H1 (cell line): ENCODE data around the gene LPP. TPM values are rescaled to one million over a fixed set of nuclear protein-coding genes. Genes with fewer than 3 reads are reported as not detected.

Source experiments
- CTCF ChIA-PET: fragments of 300-600 bp; sonication (Branson Sonifier 250); formaldehyde crosslinking; loops from one replicate; lab custom pipeline; 2021; ENCODE audit not compliant: partially characterized antibody; lab: Charles Lee
- POLR2A ChIA-PET: fragments of 300-600 bp; sonication (Branson Sonifier 250); formaldehyde crosslinking; loops from one replicate; lab custom pipeline; 2021; ENCODE audit warnings: inconsistent platforms; ENCODE audit not compliant: partially characterized antibody; lab: Charles Lee
- DNase-seq, 2 experiments: peaks; one replicate each; pipeline versions ENCODE4 v3.0.0 to v3.0.0-alpha.2; 2010 to 2022; ENCODE audit warnings: low spot score in 2 of 2, low read depth in 1 of 2, mixed read lengths in 1 of 2
- FAIRE-seq: peaks from 2 replicates; lab custom pipeline; 2011; peaks lifted over from hg19 to GRCh38; lab: Jason Lieb, UNC
- H2AFZ ChIP-seq: 2 replicates; pipeline ENCODE4 v1.8.1; 2012; ENCODE audit warnings: low read length, inconsistent platforms
- H2AK5ac ChIP-seq: 2 replicates; pipeline ENCODE4 v1.6.1; 2013; ENCODE audit warnings: low read depth, low read length
- H2BK120ac ChIP-seq: replicated peaks from 2 replicates; pipeline ENCODE3; 2013; ENCODE audit warnings: low read depth, low read length, inconsistent platforms
- H2BK12ac ChIP-seq: 2 replicates; pipeline ENCODE4 v1.6.1; 2013; ENCODE audit warnings: low read depth, low read length
- H2BK15ac ChIP-seq: 2 replicates; pipeline ENCODE4 v1.6.1; 2013; ENCODE audit warnings: low read length
- H2BK20ac ChIP-seq: 2 replicates; pipeline ENCODE4 v1.6.1; 2013; ENCODE audit warnings: low read length
- H2BK5ac ChIP-seq: 2 replicates; pipeline ENCODE4 v1.6.1; 2013; ENCODE audit warnings: low read depth, low read length
- H3K14ac ChIP-seq: 2 replicates; pipeline ENCODE4 v1.6.1; 2013; ENCODE audit warnings: inconsistent platforms; ENCODE audit not compliant: insufficient read length
- H3K18ac ChIP-seq: 2 replicates; pipeline ENCODE4 v1.6.1; 2013; ENCODE audit warnings: low read length; ENCODE audit errors: extremely low read depth
- H3K23ac ChIP-seq: 2 replicates; pipeline ENCODE4 v1.6.1; 2013; ENCODE audit warnings: inconsistent platforms; ENCODE audit not compliant: insufficient read length
- H3K23me2 ChIP-seq: 2 replicates; pipeline ENCODE4 v1.6.1; 2013; ENCODE audit warnings: low read depth, low read length
- H3K27ac ChIP-seq: 2 replicates; pipeline ENCODE4 v1.6.1; 2011; ENCODE audit warnings: low read depth, low read length, inconsistent platforms
- H3K27me3 ChIP-seq, 4 experiments: replicated peaks in 1 of 4; 1 replicate in 1 of 4; 2 replicates in 3 of 4; pipeline versions ENCODE4 v1.6.1 to v1.8.1; 2011 to 2013; ENCODE audit warnings: low read length in 3 of 4, mild to moderate bottlenecking in 3 of 4, inconsistent platforms in 2 of 4, mixed read lengths in 2 of 4, moderate library complexity in 1 of 4; ENCODE audit not compliant: control insufficient read depth in 3 of 4, insufficient read depth in 3 of 4; ENCODE audit errors: extremely low read depth in 1 of 4
- H3K36me3 ChIP-seq, 4 experiments: 2 replicates each; pipeline versions ENCODE4 v1.6.1 to v1.8.1; 2011 to 2013; ENCODE audit warnings: mild to moderate bottlenecking in 4 of 4, low read length in 3 of 4, moderate library complexity in 2 of 4, control low read depth in 1 of 4, inconsistent platforms in 1 of 4; ENCODE audit not compliant: insufficient read depth in 4 of 4, control insufficient read depth in 2 of 4
- H3K4ac ChIP-seq: replicated peaks from 2 replicates; pipeline ENCODE3; 2013; ENCODE audit warnings: low read length, low read depth, mixed read lengths, inconsistent platforms; ENCODE audit not compliant: insufficient read length
- H3K4me1 ChIP-seq, 4 experiments: replicated peaks in 1 of 4; 1 replicate in 1 of 4; 2 replicates in 3 of 4; pipeline versions ENCODE4 v1.6.1 to v1.8.1; 2011 to 2013; ENCODE audit warnings: low read length in 3 of 4, inconsistent platforms in 2 of 4, mixed read lengths in 1 of 4; ENCODE audit not compliant: insufficient read depth in 4 of 4, control insufficient read depth in 3 of 4
- H3K4me2 ChIP-seq, 2 experiments: 2 replicates each; pipeline versions ENCODE4 v1.6.1 to v1.8.1; 2011 to 2013; ENCODE audit warnings: low read depth in 2 of 2, low read length in 2 of 2, control low read depth in 1 of 2, inconsistent platforms in 1 of 2, mild to moderate bottlenecking in 1 of 2; ENCODE audit not compliant: insufficient read depth in 1 of 2
- H3K4me3 ChIP-seq, 4 experiments: fragments of 200-600, 300-600 bp in 1 of 4; sonication (generic), shearing (Covaris generic), sonication (Bioruptor Twin) in 1 of 4; 2 replicates each; pipeline versions ENCODE4 v1.5.1 to v1.8.1; 2011 to 2016; ENCODE audit warnings: low read length in 4 of 4, low read depth in 3 of 4, control low read depth in 2 of 4, inconsistent platforms in 2 of 4, mild to moderate bottlenecking in 2 of 4, mixed read lengths in 1 of 4, moderate library complexity in 1 of 4; ENCODE audit not compliant: insufficient read depth in 2 of 4; ENCODE audit errors: extremely low read depth in 1 of 4
- H3K56ac ChIP-seq: replicated peaks from 2 replicates; pipeline ENCODE3; 2013; ENCODE audit warnings: low read depth, mild to moderate bottlenecking, mixed read lengths, low read length, inconsistent platforms; ENCODE audit not compliant: insufficient read length
- H3K79me1 ChIP-seq: 2 replicates; pipeline ENCODE4 v1.6.1; 2013; ENCODE audit warnings: low read depth, low read length, control low read depth
- H3K79me2 ChIP-seq, 2 experiments: 2 replicates each; pipeline versions ENCODE4 v1.6.1 to v1.8.1; 2012 to 2013; ENCODE audit warnings: low read length in 2 of 2, mild to moderate bottlenecking in 2 of 2, inconsistent platforms in 1 of 2; ENCODE audit not compliant: insufficient read depth in 2 of 2, control insufficient read depth in 1 of 2
- H3K9ac ChIP-seq, 4 experiments: replicated peaks in 1 of 4; 1 replicate in 1 of 4; 2 replicates in 3 of 4; pipeline versions ENCODE4 v1.6.1 to v1.8.1; 2011 to 2013; ENCODE audit warnings: low read depth in 3 of 4, low read length in 3 of 4, control low read depth in 2 of 4, mild to moderate bottlenecking in 2 of 4, moderate library complexity in 2 of 4, inconsistent platforms in 1 of 4; ENCODE audit errors: extremely low read depth in 1 of 4
- H3K9me3 ChIP-seq, 2 experiments: 2 replicates each; pipeline versions ENCODE4 v1.6.1 to v1.8.1; 2012 to 2013; ENCODE audit warnings: mild to moderate bottlenecking in 2 of 2, moderate library complexity in 2 of 2, control low read depth in 1 of 2, inconsistent platforms in 1 of 2, low read depth in 1 of 2, low read length in 1 of 2, mixed read lengths in 1 of 2; ENCODE audit not compliant: insufficient read depth in 2 of 2
- H4K20me1 ChIP-seq, 2 experiments: replicated peaks in 1 of 2; 2 replicates each; pipeline versions ENCODE3 to v1.8.1; 2011 to 2013; ENCODE audit warnings: inconsistent platforms in 2 of 2, low read length in 2 of 2, mild to moderate bottlenecking in 1 of 2; ENCODE audit not compliant: insufficient read depth in 2 of 2, control insufficient read depth in 1 of 2
- H4K5ac ChIP-seq: 2 replicates; pipeline ENCODE4 v1.6.1; 2013; ENCODE audit warnings: low read length, low read depth, mixed read lengths, inconsistent platforms; ENCODE audit not compliant: insufficient read length
- H4K8ac ChIP-seq: 2 replicates; pipeline ENCODE4 v1.8.0; 2013; ENCODE audit warnings: mild to moderate bottlenecking, moderate library complexity, low read length, inconsistent platforms; ENCODE audit not compliant: insufficient read depth; ENCODE audit errors: extremely low read depth
- H4K91ac ChIP-seq: replicated peaks from 2 replicates; pipeline ENCODE3; 2013; ENCODE audit warnings: low read length, mixed read lengths, inconsistent platforms; ENCODE audit not compliant: insufficient read length
- BCL11A ChIP-seq, 2 experiments: IDR thresholded peaks; one replicate each; pipeline ENCODE4 v1.6.1; 2011; ENCODE audit warnings: low read depth in 2 of 2, low read length in 2 of 2, mild to moderate bottlenecking in 2 of 2
- CBX5 ChIP-seq: fragments of 300-800, 300-1000 bp; sonication (generic); IDR thresholded peaks from 2 replicates; pipeline ENCODE4 v1.7.1; 2016; ENCODE audit warnings: antibody characterized with exemption, low read length, low read depth
- EZH2 ChIP-seq: fragments of 200-600 bp; sonication (generic); IDR thresholded peaks from 2 replicates; pipeline ENCODE4 v1.7.1; 2012; ENCODE audit warnings: low read depth, mild to moderate bottlenecking, moderate library complexity, low read length, inconsistent platforms; ENCODE audit not compliant: severe bottlenecking
- FOSL1 ChIP-seq: IDR thresholded peaks from 2 replicates; pipeline ENCODE4 v1.6.1; 2011; ENCODE audit warnings: mild to moderate bottlenecking, low read depth, low read length, moderate library complexity; ENCODE audit not compliant: insufficient read depth
- GABPA ChIP-seq: IDR thresholded peaks from 2 replicates; pipeline ENCODE4 v1.6.1; 2011; ENCODE audit warnings: mild to moderate bottlenecking, low read length, moderate library complexity, borderline replicate concordance; ENCODE audit not compliant: insufficient read depth
- NANOG ChIP-seq: IDR thresholded peaks from 2 replicates; pipeline ENCODE4 v1.6.1; 2011; ENCODE audit warnings: low read length, low read depth, mild to moderate bottlenecking, inconsistent platforms; ENCODE audit not compliant: insufficient read depth, poor library complexity, severe bottlenecking
- PHF8 ChIP-seq: fragments of 200-600 bp; sonication (generic); conservative IDR thresholded peaks from 2 replicates; pipeline ENCODE4 v1.7.1; 2012; ENCODE audit warnings: low read depth, mild to moderate bottlenecking, inconsistent platforms, low read length, moderate library complexity
- RAD21 ChIP-seq, 2 experiments: IDR thresholded peaks in 1 of 2; conservative IDR thresholded peaks in 1 of 2; 2 replicates each; pipeline ENCODE4 v1.6.1; 2011; ENCODE audit warnings: low read depth in 2 of 2, low read length in 2 of 2, improper control_type of control experiment in 1 of 2, inconsistent platforms in 1 of 2, mild to moderate bottlenecking in 1 of 2, moderate library complexity in 1 of 2
- RNF2 ChIP-seq: fragments of 200-900, 300-1000 bp; sonication (generic); IDR thresholded peaks from 2 replicates; pipeline ENCODE4 v1.7.1; 2016; ENCODE audit warnings: borderline replicate concordance, low read depth, mild to moderate bottlenecking, antibody characterized with exemption, low read length; ENCODE audit not compliant: poor library complexity, severe bottlenecking; ENCODE audit errors: missing control alignments
- SIN3A ChIP-seq, 2 experiments: IDR thresholded peaks in 1 of 2; conservative IDR thresholded peaks in 1 of 2; 2 replicates each; pipeline ENCODE4 v1.6.1; 2011 to 2012; ENCODE audit warnings: low read length in 2 of 2, improper control_type of control experiment in 1 of 2, low read depth in 1 of 2, mild to moderate bottlenecking in 1 of 2
- TBP ChIP-seq: IDR thresholded peaks from 2 replicates; pipeline ENCODE4 v1.6.1; 2011; ENCODE audit warnings: low read depth, low read length, improper control_type of control experiment
- YY1 ChIP-seq: IDR thresholded peaks from 2 replicates; pipeline ENCODE4 v1.6.1; 2011; ENCODE audit warnings: low read depth, mild to moderate bottlenecking, low read length
- WGBS, 2 experiments: shearing (Covaris generic) in 1 of 2; methylation state at CpG; one replicate each; pipeline versions ENCODE4 v1.1.6 to v1.1.7; 2013 to 2015; ENCODE audit warnings: low lambda C conversion rate in 2 of 2, mixed read lengths in 2 of 2, inconsistent platforms in 1 of 2, low coverage in 1 of 2, missing lambda C conversion rate in 1 of 2; ENCODE audit not compliant: insufficient replicate concordance in 2 of 2, insufficient coverage in 1 of 2, insufficient read length in 1 of 2; ENCODE audit errors: extremely low coverage in 1 of 2, missing lambda C conversion rate in 1 of 2; 5-methylcytosine and 5-hydroxymethylcytosine counted together
- polyA plus RNA-seq, 7 experiments: library from polyadenylated mRNA; depleted of rRNA in 3 of 7; stranded (reverse) in 5 of 7; unstranded in 2 of 7; fragments of >200 nt in 5 of 7; fragments of 200-250 nt in 2 of 7; gene quantifications; 1 replicate in 5 of 7; 2 replicates in 1 of 7; 4 replicates in 1 of 7; pipeline versions ENCODE4 v1.2.1 to v1.2.3, GENCODE V29; 2011 to 2013; ENCODE audit warnings: missing spikeins in 2 of 7, mixed read lengths in 2 of 7
- total RNA-seq: library from RNA; stranded (reverse); fragmentation: NEBNext Ultra II Directional; extraction: Animal tissue kit (Norgen Biotek cat#: 25700); gene quantifications from 2 replicates; pipeline ENCODE4 v1.2.1, GENCODE V29; 2021

LPP gene
- total and polyA plus RNA-seq, 2 of the 8 experiments (the other 6 are each of a cell fraction or from before 2014, with no cell fraction given) = 10.0 to 53.3 TPM

DNA sequence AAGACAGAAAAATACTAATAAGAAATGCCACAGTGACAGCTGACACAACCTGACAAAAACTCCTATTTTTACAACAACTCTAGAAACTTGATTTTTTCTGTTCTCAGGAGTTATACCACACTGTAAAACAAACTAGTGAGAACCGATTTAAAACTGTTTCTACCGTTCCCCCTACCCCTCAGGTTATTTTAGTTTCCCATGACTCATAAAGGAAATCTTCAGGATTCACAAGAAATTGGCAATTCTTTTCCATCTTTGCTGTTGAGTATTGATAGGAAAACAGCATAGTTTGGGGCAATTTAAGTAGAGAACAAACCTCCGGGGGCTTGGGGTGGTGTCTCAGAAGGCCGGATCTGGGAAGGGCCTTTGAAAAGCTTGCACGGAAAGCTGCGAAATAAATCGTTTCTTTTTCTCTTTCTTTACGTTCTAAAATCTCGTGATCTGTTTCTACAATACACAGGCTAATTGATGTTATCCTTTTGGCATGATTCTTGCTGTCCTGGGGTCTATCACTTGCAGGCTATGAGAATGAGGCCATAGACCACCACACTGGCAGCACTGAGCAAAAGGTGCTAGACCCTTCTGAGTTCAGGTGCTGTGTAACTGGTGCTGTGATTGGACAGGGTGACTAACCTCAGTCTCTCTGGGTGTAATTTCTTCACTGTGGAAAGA is 89.3 kb downstream of the LPP start:
- H2AK5ac ChIP-seq = no peak overlapping the region
- no peak overlapping the region for H4K8ac ChIP-seq
- H3K79me2 ChIP-seq = no peaks in the 10 kb centered on the region
- FAIRE-seq (no peak), DNase-seq (no peak)
- H3K9me3 ChIP-seq = no peaks in the 10 kb centered on the region
- H3K27ac ChIP-seq = no peak overlapping the region
- no peak overlapping the region for H3K14ac ChIP-seq
- H3K4me2 ChIP-seq = no peak overlapping the region
- no peaks in the 10 kb centered on the region for H3K23me2 ChIP-seq
- H3K18ac ChIP-seq = no peak overlapping the region
- H3K9ac ChIP-seq = no peak overlapping the region
- no peak overlapping the region for H3K4ac ChIP-seq
- H2BK15ac ChIP-seq = no peak overlapping the region
- H3K36me3 ChIP-seq = no peaks in the 10 kb centered on the region
- H3K4me3 ChIP-seq = no peak overlapping the region
- CTCF ChIA-PET = no interaction called here
- H3K79me1 ChIP-seq = no peaks in the 10 kb centered on the region
- H2BK12ac ChIP-seq = no peak overlapping the region
- no peaks in the 10 kb centered on the region for H3K27me3 ChIP-seq
- no peaks in the 10 kb centered on the region for H4K20me1 ChIP-seq
- 91% methylated on average over 9 of the region's 9 CpGs; no CpG with 5 or more reads in 1 of the 2 experiments for WGBS, 2 experiments
- H3K23ac ChIP-seq = no peak overlapping the region
- H2BK5ac ChIP-seq = no peak overlapping the region
- H3K4me1 ChIP-seq = peaks cover 0 to 2% (median 0%) of the 10 kb centered on the region in 4 experiments; a peak in 1 of 7 replicates
- H4K91ac ChIP-seq = no peak overlapping the region
- H2BK20ac ChIP-seq = no peak overlapping the region
- H4K5ac ChIP-seq = no peak overlapping the region
- no peak overlapping the region for H2AFZ ChIP-seq
- POLR2A ChIA-PET = no interaction called here
- H3K56ac ChIP-seq = no peak overlapping the region
- no peak overlapping the region for H2BK120ac ChIP-seq
- no peak for TF ChIP-seq RAD21 (IDR thresholded peaks at IDR 0.05 in 1 of 2, conservative IDR thresholded peaks at IDR 0.05 in 1 of 2; ENCODE audit: low read depth in 2 of 2, low read length in 2 of 2)
- TF ChIP-seq TBP = no peak
- TF ChIP-seq CBX5 = no peak
- TF ChIP-seq GABPA = no peak
- no peak for TF ChIP-seq EZH2
- TF ChIP-seq NANOG = no peak
- TF ChIP-seq FOSL1 = no peak
- TF ChIP-seq YY1 = no peak
- TF ChIP-seq PHF8 = no peak
- TF ChIP-seq SIN3A (conservative IDR thresholded peaks at IDR 0.05 in 1 of 2, IDR thresholded peaks at IDR 0.05 in 1 of 2; ENCODE audit: low read depth in 1 of 2, low read length in 2 of 2) = no peak
- TF ChIP-seq BCL11A (IDR thresholded peaks at IDR 0.05; ENCODE audit: low read depth in 2 of 2, low read length in 2 of 2) = no peak
- TF ChIP-seq RNF2 = no peak
